SK-N-SH treated with all-trans-retinoic acid at 6 μM for 48 hours (cell line): ENCODE measurements around the gene ACSL6.

ENCODE experiments used
- ARNTL ChIP-seq: fragments of 450-650 bp; formaldehyde crosslinking; IDR thresholded peaks from 2 replicates; pipeline ENCODE4 v1.5.0; 2020; ENCODE audit warnings: low read depth, mild to moderate bottlenecking, moderate library complexity, borderline replicate concordance
- OSR1 ChIP-seq: fragments of 250-450 bp; sonication (Bioruptor Pico); IDR thresholded peaks from 2 replicates; pipeline ENCODE4 v1.8.0; 2022; ENCODE audit warnings: moderate library complexity, mild to moderate bottlenecking, inconsistent platforms
- PATZ1 ChIP-seq: fragments of 250-450 bp; sonication (Bioruptor Pico); IDR thresholded peaks from 2 replicates; pipeline ENCODE4 v1.8.0; 2020; ENCODE audit warnings: mild to moderate bottlenecking, moderate library complexity, borderline replicate concordance
- RARB ChIP-seq: fragments of 250-450 bp; sonication (Bioruptor Pico); IDR thresholded peaks from 2 replicates; pipeline ENCODE4 v1.8.0; 2021; ENCODE audit warnings: mild to moderate bottlenecking, moderate library complexity
- SNAI2 ChIP-seq: fragments of 250-450 bp; sonication (Bioruptor Pico); IDR thresholded peaks from 2 replicates; pipeline ENCODE4 v1.5.0; 2020; ENCODE audit warnings: mild to moderate bottlenecking, moderate library complexity
- ZC3H10 ChIP-seq: fragments of 250-450 bp; sonication (Bioruptor Pico); IDR thresholded peaks from 2 replicates; pipeline ENCODE4 v1.5.1; 2021; ENCODE audit warnings: mild to moderate bottlenecking, moderate library complexity
- ZFP3 ChIP-seq: fragments of 250-450 bp; sonication (Bioruptor Pico); IDR thresholded peaks from 2 replicates; pipeline ENCODE4 v1.5.0; 2020; ENCODE audit warnings: mild to moderate bottlenecking, moderate library complexity
- ZFP30 ChIP-seq: fragments of 450-650 bp; formaldehyde crosslinking; IDR thresholded peaks from 2 replicates; pipeline ENCODE4 v1.5.0; 2022; ENCODE audit warnings: mild to moderate bottlenecking, moderate library complexity
- ZNF70 ChIP-seq: fragments of 450-650 bp; formaldehyde crosslinking; IDR thresholded peaks from 2 replicates; pipeline ENCODE4 v1.5.0; 2020; ENCODE audit warnings: mild to moderate bottlenecking, moderate library complexity
- TF ChIP-seq, protein P1 (sequence below): fragments of 250-450 bp; sonication (Bioruptor Pico); IDR thresholded peaks from 2 replicates; pipeline ENCODE4 v1.8.0; 2021; ENCODE audit warnings: low read depth, mild to moderate bottlenecking, moderate library complexity, borderline replicate concordance
- TF ChIP-seq, protein P2 (sequence below): fragments of 250-450 bp; sonication (Bioruptor Pico); IDR thresholded peaks from 2 replicates; pipeline ENCODE4 v1.5.1; 2020; ENCODE audit warnings: low read depth, mild to moderate bottlenecking, moderate library complexity

GRCh38 chr5:132007399-132008162 is 3.9 kb downstream of the ACSL6 start:
- no peak for TF ChIP-seq ZNF70 (CRISPR knock-in tag)
- TF ChIP-seq, protein P1, sequence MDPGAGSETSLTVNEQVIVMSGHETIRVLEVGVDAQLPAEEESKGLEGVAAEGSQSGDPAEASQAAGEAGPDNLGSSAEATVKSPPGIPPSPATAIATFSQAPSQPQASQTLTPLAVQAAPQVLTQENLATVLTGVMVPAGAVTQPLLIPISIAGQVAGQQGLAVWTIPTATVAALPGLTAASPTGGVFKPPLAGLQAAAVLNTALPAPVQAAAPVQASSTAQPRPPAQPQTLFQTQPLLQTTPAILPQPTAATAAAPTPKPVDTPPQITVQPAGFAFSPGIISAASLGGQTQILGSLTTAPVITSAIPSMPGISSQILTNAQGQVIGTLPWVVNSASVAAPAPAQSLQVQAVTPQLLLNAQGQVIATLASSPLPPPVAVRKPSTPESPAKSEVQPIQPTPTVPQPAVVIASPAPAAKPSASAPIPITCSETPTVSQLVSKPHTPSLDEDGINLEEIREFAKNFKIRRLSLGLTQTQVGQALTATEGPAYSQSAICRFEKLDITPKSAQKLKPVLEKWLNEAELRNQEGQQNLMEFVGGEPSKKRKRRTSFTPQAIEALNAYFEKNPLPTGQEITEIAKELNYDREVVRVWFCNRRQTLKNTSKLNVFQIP (CRISPR knock-in tag): no peak
- no peak for TF ChIP-seq PATZ1 (CRISPR knock-in tag)
- no peak for TF ChIP-seq RARB (CRISPR knock-in tag)
- TF ChIP-seq ARNTL: no peak
- no peak for TF ChIP-seq ZC3H10
- no peak for TF ChIP-seq ZFP3 (CRISPR knock-in tag)
- TF ChIP-seq SNAI2 (CRISPR knock-in tag): no peak
- TF ChIP-seq ZFP30 (CRISPR knock-in tag): no peak
- TF ChIP-seq OSR1 (CRISPR knock-in tag): no peak
- TF ChIP-seq, protein P2, sequence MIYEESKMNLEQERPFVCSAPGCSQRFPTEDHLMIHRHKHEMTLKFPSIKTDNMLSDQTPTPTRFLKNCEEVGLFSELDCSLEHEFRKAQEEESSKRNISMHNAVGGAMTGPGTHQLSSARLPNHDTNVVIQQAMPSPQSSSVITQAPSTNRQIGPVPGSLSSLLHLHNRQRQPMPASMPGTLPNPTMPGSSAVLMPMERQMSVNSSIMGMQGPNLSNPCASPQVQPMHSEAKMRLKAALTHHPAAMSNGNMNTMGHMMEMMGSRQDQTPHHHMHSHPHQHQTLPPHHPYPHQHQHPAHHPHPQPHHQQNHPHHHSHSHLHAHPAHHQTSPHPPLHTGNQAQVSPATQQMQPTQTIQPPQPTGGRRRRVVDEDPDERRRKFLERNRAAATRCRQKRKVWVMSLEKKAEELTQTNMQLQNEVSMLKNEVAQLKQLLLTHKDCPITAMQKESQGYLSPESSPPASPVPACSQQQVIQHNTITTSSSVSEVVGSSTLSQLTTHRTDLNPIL (CRISPR knock-in tag): no peak
